ENCODE measurements around the gene PDE12. TPM values are rescaled to one million over a fixed set of nuclear protein-coding genes. Genes with fewer than 3 reads are reported as not detected.

The PDE12 gene
- total RNA-seq, 1 donor from 2014 or later = 12.4 TPM

- peak overlapping the region; percentile 94 for H3K27ac ChIP-seq (replicated peaks)
- no peaks in the 10 kb centered on the region for H3K27me3 ChIP-seq (ENCODE audit: low read depth)
- no peak for DNase-seq
- H3K4me1 ChIP-seq = peaks cover 58% of the 10 kb centered on the region
- peak overlapping the region; percentile 95 for H3K4me3 ChIP-seq
- peaks cover 28% of the 10 kb centered on the region for H3K36me3 ChIP-seq
- no peak for TF ChIP-seq CTCF (IDR thresholded peaks at IDR 0.05; ENCODE audit: borderline replicate concordance)
- intact Hi-C loops (cut with micrococcal nuclease) = no loop called here
- H3K9me3 ChIP-seq (replicated peaks) = no peaks in the 10 kb centered on the region
Measured at GRCh38 chr3:57557085-57557537, 1.0 kb downstream of the PDE12 start.

DNA sequence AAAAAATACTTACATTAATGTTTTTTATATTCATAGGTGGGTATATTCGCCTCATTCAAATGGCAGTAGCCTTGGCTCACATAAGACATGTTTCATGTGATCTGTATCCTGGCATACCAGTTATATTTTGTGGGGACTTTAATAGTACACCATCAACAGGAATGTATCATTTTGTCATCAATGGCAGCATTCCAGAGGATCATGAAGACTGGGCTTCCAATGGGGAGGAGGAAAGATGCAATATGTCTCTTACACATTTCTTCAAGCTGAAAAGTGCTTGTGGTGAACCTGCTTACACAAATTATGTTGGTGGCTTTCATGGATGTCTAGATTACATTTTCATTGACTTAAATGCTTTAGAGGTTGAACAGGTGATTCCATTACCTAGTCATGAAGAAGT is 3.5 kb downstream of the PDE12 start:
- no peak for DNase-seq
- intact Hi-C loops (cut with micrococcal nuclease) = no loop called here
- no peak for TF ChIP-seq CTCF (IDR thresholded peaks at IDR 0.05; ENCODE audit: borderline replicate concordance)
- Histone ChIP-seq H3K36me3 (peaks cover 28% of the 10 kb centered on the region), H3K9me3 (replicated peaks) (no peaks in the 10 kb centered on the region), H3K4me1 (peaks cover 58% of the 10 kb centered on the region), H3K27me3 (ENCODE audit: low read depth) (no peaks in the 10 kb centered on the region), H3K4me3 (no peak overlapping the region), H3K27ac (replicated peaks) (no peak overlapping the region)

DNA sequence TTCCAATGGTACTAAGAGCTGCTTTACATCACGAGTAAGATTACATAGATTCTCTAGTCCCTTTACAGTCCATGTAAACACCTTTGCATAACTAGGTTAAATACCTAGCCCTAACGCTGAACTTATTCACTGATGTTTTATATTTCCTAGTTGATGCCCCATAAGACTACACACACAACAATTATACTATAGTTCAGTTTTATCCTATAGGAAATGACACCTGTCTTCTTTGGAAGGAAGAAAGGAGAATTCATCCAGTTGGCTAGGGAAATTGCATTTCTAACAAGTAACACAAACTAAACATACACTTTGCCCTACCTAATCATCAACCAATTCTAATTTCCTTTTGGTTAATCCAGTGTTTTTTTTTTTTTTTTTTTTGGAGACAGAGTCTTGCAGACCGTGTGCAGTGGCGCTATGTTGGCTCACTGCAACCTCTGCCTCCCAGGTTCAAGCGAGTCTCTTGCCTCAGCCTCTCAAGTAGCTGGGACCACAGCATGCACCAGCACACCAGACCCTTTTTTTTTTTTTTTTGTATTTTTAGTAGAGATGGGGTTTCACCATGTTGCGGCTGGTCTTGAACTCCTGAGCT is 13.9 kb downstream of the PDE12 start:
- no peak for DNase-seq
- Histone ChIP-seq H3K27ac (replicated peaks) (no peak overlapping the region), H3K9me3 (replicated peaks) (no peaks in the 10 kb centered on the region), H3K27me3 (ENCODE audit: low read depth) (no peaks in the 10 kb centered on the region), H3K4me3 (no peak overlapping the region), H3K36me3 (peaks cover 80% of the 10 kb centered on the region), H3K4me1 (peaks cover 13% of the 10 kb centered on the region)
- intact Hi-C loops (cut with micrococcal nuclease) = no loop called here
- TF ChIP-seq CTCF (IDR thresholded peaks at IDR 0.05; ENCODE audit: borderline replicate concordance) = no peak

DNA sequence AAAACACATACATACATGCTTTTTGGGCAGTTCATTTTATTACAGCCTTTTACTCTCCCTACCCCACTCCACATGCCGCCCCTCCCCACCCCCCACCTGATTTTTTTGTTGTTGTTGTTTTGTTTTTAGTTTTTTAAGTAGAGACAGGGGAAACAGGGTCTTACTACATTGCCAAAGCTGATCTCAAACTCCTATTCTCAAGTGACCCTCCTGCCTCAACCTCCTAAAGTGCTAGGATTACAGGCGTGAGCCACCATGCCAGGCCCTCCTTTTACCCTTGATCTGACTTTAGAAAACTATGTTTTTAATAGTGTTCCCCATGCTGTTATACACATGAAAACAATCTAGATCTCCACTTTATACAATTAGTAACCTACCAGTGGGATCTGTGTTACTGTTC is 14.8 kb downstream of the PDE12 start:
- no peak overlapping the region for H3K4me3 ChIP-seq
- no peak for TF ChIP-seq CTCF (IDR thresholded peaks at IDR 0.05; ENCODE audit: borderline replicate concordance)
- DNase-seq = no peak
- no peak overlapping the region for H3K27ac ChIP-seq (replicated peaks)
- peaks cover 17% of the 10 kb centered on the region for H3K4me1 ChIP-seq
- intact Hi-C loops (cut with micrococcal nuclease) = no loop called here
- H3K27me3 ChIP-seq (ENCODE audit: low read depth) = no peaks in the 10 kb centered on the region
- no peaks in the 10 kb centered on the region for H3K9me3 ChIP-seq (replicated peaks)
- H3K36me3 ChIP-seq = peaks cover 83% of the 10 kb centered on the region

DNA sequence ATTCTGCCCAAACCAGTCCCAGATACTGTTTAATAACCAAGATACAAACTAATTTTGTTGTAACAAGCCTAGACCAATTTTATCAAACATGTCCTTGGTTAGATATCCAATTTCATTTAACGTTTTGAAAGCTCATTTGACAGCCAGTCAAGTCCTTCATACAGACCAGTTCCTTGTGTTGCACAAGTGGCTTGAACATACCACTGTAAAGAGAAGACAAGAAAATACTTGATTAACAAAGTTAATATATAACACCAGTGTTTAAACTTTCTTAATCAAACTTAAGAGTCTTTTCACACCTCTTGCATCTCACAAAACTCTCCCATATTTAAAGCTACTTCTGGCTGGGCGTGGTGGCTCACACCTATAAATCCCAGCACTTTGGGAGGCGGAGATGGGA is 16.0 kb downstream of the PDE12 start:
- no peak for TF ChIP-seq CTCF (IDR thresholded peaks at IDR 0.05; ENCODE audit: borderline replicate concordance)
- Histone ChIP-seq H3K4me3 (no peak overlapping the region), H3K36me3 (peaks cover 79% of the 10 kb centered on the region), H3K9me3 (replicated peaks) (no peaks in the 10 kb centered on the region), H3K27me3 (ENCODE audit: low read depth) (no peaks in the 10 kb centered on the region), H3K27ac (replicated peaks) (no peak overlapping the region), H3K4me1 (peaks cover 24% of the 10 kb centered on the region)
- no peak for DNase-seq
- intact Hi-C loops (cut with micrococcal nuclease) = no loop called here
